Erythroblast (primary cell): ENCODE results near the gene REPS2.
"Not testable (repeated sequence)": the region's sequence is repeated elsewhere in the genome, so short reads cannot be mapped to it uniquely, and the experiment has no call there.

Experiments used
- GATA1 ChIP-seq: IDR thresholded peaks from 2 replicates; pipeline ENCODE4 v1.6.1; 2011; ENCODE audit warnings: low read depth, mild to moderate bottlenecking, control low read depth, low read length, moderate library complexity
- POLR2A ChIP-seq: IDR thresholded peaks from 2 replicates; pipeline ENCODE4 v1.6.1; 2011; ENCODE audit warnings: mild to moderate bottlenecking, low read length

GRCh38 chrX:16962661-16963060, 16.2 kb downstream of the REPS2 start:
- TF ChIP-seq POLR2A, GATA1: not testable (repeated sequence)
